Liver (tissue), 3 donors: ENCODE data around the gene NT5C1A.

Experiments
- ATF3 ChIP-seq: IDR thresholded peaks from 2 replicates; pipeline ENCODE4 v1.6.1; 2016; ENCODE audit warnings: antibody characterized with exemption
- EGR1 ChIP-seq, 2 donors: IDR thresholded peaks; 2 replicates each; pipeline ENCODE4 v1.6.1; 2016 to 2018; ENCODE audit warnings: antibody characterized with exemption in 2 of 2, low read depth in 2 of 2
- GABPA ChIP-seq, 2 donors: IDR thresholded peaks in 1 of 2; conservative IDR thresholded peaks in 1 of 2; 2 replicates each; pipeline ENCODE4 v1.6.1; 2016; ENCODE audit warnings: antibody characterized with exemption in 2 of 2, mild to moderate bottlenecking in 1 of 2, moderate library complexity in 1 of 2
- HNF4G ChIP-seq: IDR thresholded peaks from 2 replicates; pipeline ENCODE4 v1.6.1; 2016; ENCODE audit warnings: antibody characterized with exemption
- MAX ChIP-seq: IDR thresholded peaks from 2 replicates; pipeline ENCODE4 v1.6.1; 2016; ENCODE audit warnings: antibody characterized with exemption
- NR2F2 ChIP-seq: IDR thresholded peaks from 2 replicates; pipeline ENCODE4 v1.6.1; 2016; ENCODE audit warnings: antibody characterized with exemption
- RAD21 ChIP-seq, 2 donors: IDR thresholded peaks; 2 replicates each; pipeline ENCODE4 v1.6.1; 2016; ENCODE audit warnings: antibody characterized with exemption in 2 of 2, mild to moderate bottlenecking in 2 of 2
- REST ChIP-seq: IDR thresholded peaks from 2 replicates; pipeline ENCODE4 v1.6.1; 2016; ENCODE audit warnings: antibody characterized with exemption, mild to moderate bottlenecking
- TAF1 ChIP-seq: conservative IDR thresholded peaks from 2 replicates; pipeline ENCODE4 v1.6.1; 2016; ENCODE audit warnings: antibody characterized with exemption, mild to moderate bottlenecking
- YY1 ChIP-seq: IDR thresholded peaks from 2 replicates; pipeline ENCODE4 v1.6.1; 2016; ENCODE audit warnings: antibody characterized with exemption, mild to moderate bottlenecking
- TF ChIP-seq, protein P1 (sequence below): fragments of 150-350 bp; IDR thresholded peaks from 2 replicates; pipeline ENCODE4 v1.5.1; 2017; ENCODE audit warnings: improper control_type of control experiment, low read depth, low read length; ENCODE audit not compliant: missing input control
- TF ChIP-seq, protein P2 (sequence below): IDR thresholded peaks from 2 replicates; pipeline ENCODE4 v1.6.1; 2016; ENCODE audit warnings: antibody characterized with exemption
- donor health status: healthy.
- donor health status: healthy.

DNA sequence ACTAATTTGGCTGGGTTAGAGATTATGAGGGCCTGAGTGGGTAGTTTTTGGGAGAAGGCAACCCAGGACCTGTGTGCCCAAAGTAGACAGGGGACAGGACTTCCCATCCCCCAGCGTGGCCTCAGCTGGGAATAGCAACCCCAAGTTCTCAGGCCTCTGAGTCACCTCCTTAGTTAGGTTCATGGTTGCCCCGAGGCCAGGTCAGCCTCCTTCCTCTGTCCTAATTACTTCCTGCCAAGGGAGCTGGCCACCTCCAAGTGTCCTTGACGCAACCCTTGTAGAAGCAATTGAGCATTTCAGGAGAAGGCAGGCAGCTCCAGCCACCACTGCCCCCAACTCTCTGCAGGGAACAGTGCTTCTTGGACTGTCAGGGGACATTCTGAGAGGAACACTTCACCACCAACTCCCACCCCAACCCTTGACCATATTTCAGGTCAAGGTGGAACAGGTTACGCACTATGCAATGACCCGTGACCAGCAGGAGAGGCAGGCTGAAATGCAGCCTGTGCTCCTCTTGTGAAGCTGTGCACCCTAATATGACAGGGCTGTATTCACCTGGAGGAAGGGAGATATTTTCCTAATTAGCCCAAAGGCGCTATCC, 5.1 kb upstream of the NT5C1A start:
- TF ChIP-seq, protein P1, sequence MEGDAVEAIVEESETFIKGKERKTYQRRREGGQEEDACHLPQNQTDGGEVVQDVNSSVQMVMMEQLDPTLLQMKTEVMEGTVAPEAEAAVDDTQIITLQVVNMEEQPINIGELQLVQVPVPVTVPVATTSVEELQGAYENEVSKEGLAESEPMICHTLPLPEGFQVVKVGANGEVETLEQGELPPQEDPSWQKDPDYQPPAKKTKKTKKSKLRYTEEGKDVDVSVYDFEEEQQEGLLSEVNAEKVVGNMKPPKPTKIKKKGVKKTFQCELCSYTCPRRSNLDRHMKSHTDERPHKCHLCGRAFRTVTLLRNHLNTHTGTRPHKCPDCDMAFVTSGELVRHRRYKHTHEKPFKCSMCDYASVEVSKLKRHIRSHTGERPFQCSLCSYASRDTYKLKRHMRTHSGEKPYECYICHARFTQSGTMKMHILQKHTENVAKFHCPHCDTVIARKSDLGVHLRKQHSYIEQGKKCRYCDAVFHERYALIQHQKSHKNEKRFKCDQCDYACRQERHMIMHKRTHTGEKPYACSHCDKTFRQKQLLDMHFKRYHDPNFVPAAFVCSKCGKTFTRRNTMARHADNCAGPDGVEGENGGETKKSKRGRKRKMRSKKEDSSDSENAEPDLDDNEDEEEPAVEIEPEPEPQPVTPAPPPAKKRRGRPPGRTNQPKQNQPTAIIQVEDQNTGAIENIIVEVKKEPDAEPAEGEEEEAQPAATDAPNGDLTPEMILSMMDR: no peak
- TF ChIP-seq EGR1 (IDR thresholded peaks at IDR 0.05; ENCODE audit: low read depth in 2 of 2) (no peak), RAD21 (IDR thresholded peaks at IDR 0.05) (no peak), REST (no peak), TAF1 (no peak), MAX (no peak), NR2F2 (no peak), HNF4G (no peak), ATF3 (no peak), YY1 (no peak), GABPA (IDR thresholded peaks at IDR 0.05 in 1 of 2, conservative IDR thresholded peaks at IDR 0.05 in 1 of 2) (no peak)
- TF ChIP-seq, protein P2, sequence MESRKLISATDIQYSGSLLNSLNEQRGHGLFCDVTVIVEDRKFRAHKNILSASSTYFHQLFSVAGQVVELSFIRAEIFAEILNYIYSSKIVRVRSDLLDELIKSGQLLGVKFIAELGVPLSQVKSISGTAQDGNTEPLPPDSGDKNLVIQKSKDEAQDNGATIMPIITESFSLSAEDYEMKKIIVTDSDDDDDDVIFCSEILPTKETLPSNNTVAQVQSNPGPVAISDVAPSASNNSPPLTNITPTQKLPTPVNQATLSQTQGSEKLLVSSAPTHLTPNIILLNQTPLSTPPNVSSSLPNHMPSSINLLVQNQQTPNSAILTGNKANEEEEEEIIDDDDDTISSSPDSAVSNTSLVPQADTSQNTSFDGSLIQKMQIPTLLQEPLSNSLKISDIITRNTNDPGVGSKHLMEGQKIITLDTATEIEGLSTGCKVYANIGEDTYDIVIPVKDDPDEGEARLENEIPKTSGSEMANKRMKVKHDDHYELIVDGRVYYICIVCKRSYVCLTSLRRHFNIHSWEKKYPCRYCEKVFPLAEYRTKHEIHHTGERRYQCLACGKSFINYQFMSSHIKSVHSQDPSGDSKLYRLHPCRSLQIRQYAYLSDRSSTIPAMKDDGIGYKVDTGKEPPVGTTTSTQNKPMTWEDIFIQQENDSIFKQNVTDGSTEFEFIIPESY: no peak
